ENCODE data around the gene DDR1. TPM values are rescaled to one million over a fixed set of nuclear protein-coding genes. Genes with fewer than 3 reads are reported as not detected.

DDR1 gene
- total and polyA plus RNA-seq, 2 donors from 2014 or later = 95.8 to 362 TPM

DNA sequence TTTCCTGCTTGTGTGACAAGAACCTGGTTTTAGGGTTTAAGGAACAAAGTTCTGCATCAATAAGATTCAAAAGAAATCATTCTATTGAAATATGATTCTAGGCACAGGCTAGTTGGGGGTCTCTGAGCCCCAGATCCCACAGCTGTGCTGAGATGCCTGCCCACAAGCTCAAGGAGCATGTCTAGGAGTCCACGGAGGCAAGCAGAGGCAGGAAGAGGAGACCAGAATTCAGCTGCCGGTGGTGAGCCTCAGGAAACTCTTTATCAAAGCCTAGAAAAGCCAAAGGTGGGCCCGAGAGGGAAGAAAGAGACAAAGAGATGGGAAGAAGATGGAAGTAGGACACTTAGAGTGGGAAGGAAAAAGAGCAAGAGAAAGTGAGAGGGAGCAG is 40.7 kb upstream of the DDR1 start:
- Histone ChIP-seq H3K9ac (ENCODE audit: low read length in 3 of 3) (no peak overlapping the region), H3K9me3 (ENCODE audit: control insufficient read depth in 2 of 3, insufficient read depth in 1 of 3, low read length in 3 of 3) (no peaks in the 10 kb centered on the region), H3K4me3 (ENCODE audit: low read length in 3 of 3) (no peak overlapping the region), H3K27ac (ENCODE audit: low read depth in 2 of 2, low read length in 2 of 2) (no peak overlapping the region), H3K4me1 (ENCODE audit: control insufficient read depth in 2 of 3, insufficient read depth in 2 of 3, low read depth in 1 of 3, low read length in 3 of 3) (peaks cover 0 to 26% (median 23%) of the 10 kb centered on the region in 3 donors), H3K27me3 (ENCODE audit: control insufficient read depth, insufficient read depth, low read length) (no peaks in the 10 kb centered on the region), H3K36me3 (ENCODE audit: control insufficient read depth in 2 of 3, insufficient read depth in 3 of 3, low read length in 3 of 3) (no peaks in the 10 kb centered on the region)
- intact Hi-C loops (cut with DNase I) = no loop called here
- TF ChIP-seq, protein P1, sequence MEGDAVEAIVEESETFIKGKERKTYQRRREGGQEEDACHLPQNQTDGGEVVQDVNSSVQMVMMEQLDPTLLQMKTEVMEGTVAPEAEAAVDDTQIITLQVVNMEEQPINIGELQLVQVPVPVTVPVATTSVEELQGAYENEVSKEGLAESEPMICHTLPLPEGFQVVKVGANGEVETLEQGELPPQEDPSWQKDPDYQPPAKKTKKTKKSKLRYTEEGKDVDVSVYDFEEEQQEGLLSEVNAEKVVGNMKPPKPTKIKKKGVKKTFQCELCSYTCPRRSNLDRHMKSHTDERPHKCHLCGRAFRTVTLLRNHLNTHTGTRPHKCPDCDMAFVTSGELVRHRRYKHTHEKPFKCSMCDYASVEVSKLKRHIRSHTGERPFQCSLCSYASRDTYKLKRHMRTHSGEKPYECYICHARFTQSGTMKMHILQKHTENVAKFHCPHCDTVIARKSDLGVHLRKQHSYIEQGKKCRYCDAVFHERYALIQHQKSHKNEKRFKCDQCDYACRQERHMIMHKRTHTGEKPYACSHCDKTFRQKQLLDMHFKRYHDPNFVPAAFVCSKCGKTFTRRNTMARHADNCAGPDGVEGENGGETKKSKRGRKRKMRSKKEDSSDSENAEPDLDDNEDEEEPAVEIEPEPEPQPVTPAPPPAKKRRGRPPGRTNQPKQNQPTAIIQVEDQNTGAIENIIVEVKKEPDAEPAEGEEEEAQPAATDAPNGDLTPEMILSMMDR (IDR thresholded peaks at IDR 0.05; ENCODE audit: borderline replicate concordance, extremely low read depth, insufficient read depth) = no peak
- FAIRE-seq (no peak), DNase-seq (no peak)

DNA sequence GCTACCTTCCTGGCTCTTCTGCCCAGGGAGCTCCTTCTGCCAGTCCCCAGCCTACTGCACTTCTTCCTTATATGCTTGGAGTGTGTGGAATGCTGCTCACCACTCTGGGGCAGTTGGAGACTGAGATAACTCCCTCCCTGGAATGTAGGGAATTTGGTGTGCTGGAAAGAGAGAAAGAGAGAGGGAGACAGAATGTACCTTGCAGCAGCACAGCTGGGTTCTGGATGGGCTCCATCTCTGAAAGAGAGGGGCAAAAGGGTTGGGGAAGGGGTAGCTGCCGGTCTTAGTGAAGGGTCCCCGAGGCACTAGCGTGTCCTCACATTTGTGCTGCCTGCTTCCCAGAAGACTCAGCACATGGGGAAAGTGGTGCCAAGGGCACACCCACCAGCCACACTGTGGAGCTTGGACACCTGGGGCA is 40.2 kb upstream of the DDR1 start:
- peak in 1 of 5 donors; percentile 70 for DNase-seq
- H3K9ac ChIP-seq (ENCODE audit: low read length in 3 of 3) = no peak overlapping the region
- no peaks in the 10 kb centered on the region for H3K9me3 ChIP-seq (ENCODE audit: control insufficient read depth in 2 of 3, insufficient read depth in 1 of 3, low read length in 3 of 3)
- H3K36me3 ChIP-seq (ENCODE audit: control insufficient read depth in 2 of 3, insufficient read depth in 3 of 3, low read length in 3 of 3) = no peaks in the 10 kb centered on the region
- H3K4me1 ChIP-seq (ENCODE audit: control insufficient read depth in 2 of 3, insufficient read depth in 2 of 3, low read depth in 1 of 3, low read length in 3 of 3) = peaks cover 0 to 26% (median 23%) of the 10 kb centered on the region in 3 donors
- H3K27ac ChIP-seq (ENCODE audit: low read depth in 2 of 2, low read length in 2 of 2) = no peak overlapping the region
- no peak for FAIRE-seq
- no peaks in the 10 kb centered on the region for H3K27me3 ChIP-seq (ENCODE audit: control insufficient read depth, insufficient read depth, low read length)
- intact Hi-C loops (cut with DNase I) = no loop called here
- no peak overlapping the region for H3K4me3 ChIP-seq (ENCODE audit: low read length in 3 of 3)
- TF ChIP-seq, protein P1 (IDR thresholded peaks at IDR 0.05; ENCODE audit: borderline replicate concordance, extremely low read depth, insufficient read depth) = no peak

DNA sequence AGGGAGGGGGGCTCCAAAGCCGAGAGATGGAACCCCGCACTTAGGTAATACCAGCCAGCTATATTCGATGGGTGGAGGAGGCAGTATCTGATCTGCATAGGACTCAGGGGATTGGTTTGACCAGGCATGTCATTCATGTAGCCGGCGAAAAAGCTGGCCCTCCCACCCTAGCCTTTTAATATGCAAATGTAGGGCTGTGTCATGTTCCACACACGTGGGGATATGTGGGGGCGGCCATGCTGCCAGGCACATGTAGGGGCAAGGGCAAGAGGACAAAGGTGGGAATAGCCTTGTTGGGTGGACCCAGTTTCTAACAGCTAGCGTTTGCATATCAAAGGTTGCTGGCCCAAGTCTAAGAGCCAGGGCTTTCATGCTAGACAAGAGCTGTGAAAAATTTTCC is 39.1 kb upstream of the DDR1 start:
- no peaks in the 10 kb centered on the region for H3K9me3 ChIP-seq (ENCODE audit: control insufficient read depth in 2 of 3, insufficient read depth in 1 of 3, low read length in 3 of 3)
- intact Hi-C loops (cut with DNase I) = no loop called here
- DNase-seq (peak in 1 of 5 donors; percentile 44), FAIRE-seq (no peak)
- TF ChIP-seq, protein P1 (IDR thresholded peaks at IDR 0.05; ENCODE audit: borderline replicate concordance, extremely low read depth, insufficient read depth) = no peak
- H3K4me3 ChIP-seq (ENCODE audit: low read length in 3 of 3) = no peak overlapping the region
- no peak overlapping the region for H3K9ac ChIP-seq (ENCODE audit: low read length in 3 of 3)
- H3K27ac ChIP-seq (ENCODE audit: low read depth in 2 of 2, low read length in 2 of 2) = no peak overlapping the region
- no peaks in the 10 kb centered on the region for H3K27me3 ChIP-seq (ENCODE audit: control insufficient read depth, insufficient read depth, low read length)
- no peaks in the 10 kb centered on the region for H3K36me3 ChIP-seq (ENCODE audit: control insufficient read depth in 2 of 3, insufficient read depth in 3 of 3, low read length in 3 of 3)
- peaks cover 0 to 26% (median 23%) of the 10 kb centered on the region in 3 donors for H3K4me1 ChIP-seq (ENCODE audit: control insufficient read depth in 2 of 3, insufficient read depth in 2 of 3, low read depth in 1 of 3, low read length in 3 of 3)

DNA sequence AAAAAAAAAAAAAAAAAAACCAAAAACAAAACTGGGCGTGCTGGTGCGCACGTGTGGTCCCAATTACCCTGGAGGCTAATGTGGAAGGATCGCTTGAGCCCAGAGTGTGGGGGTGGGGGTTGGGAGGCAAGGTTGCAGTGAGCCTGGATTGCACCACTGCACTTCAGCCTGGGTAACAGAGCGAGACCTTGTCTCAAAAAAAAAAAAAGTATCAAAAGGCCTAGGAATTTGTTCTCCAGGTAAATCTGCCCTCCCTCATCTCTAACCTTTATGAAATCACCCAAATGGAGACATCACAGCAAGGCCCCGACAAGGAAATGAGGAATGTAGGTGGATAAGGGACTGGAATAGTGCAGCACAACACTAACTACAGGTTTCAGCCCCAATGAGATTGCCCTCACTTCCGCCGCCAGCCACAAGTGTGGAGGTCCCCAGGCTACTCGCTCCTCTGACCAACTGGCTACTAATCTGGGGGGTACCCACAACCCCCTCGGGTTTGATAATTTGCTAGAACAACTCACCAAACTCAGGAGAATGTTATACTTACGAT is 36.8 kb upstream of the DDR1 start:
- H3K9ac ChIP-seq (ENCODE audit: low read length in 3 of 3) = no peak overlapping the region
- H3K36me3 ChIP-seq (ENCODE audit: control insufficient read depth in 2 of 3, insufficient read depth in 3 of 3, low read length in 3 of 3) = no peaks in the 10 kb centered on the region
- FAIRE-seq (no peak), DNase-seq (peak in 4 of 5 donors; percentile 73 to 79 (median 76))
- H3K27ac ChIP-seq (ENCODE audit: low read depth in 2 of 2, low read length in 2 of 2) = no peak overlapping the region
- no peaks in the 10 kb centered on the region for H3K9me3 ChIP-seq (ENCODE audit: control insufficient read depth in 2 of 3, insufficient read depth in 1 of 3, low read length in 3 of 3)
- peaks cover 0 to 21% (median 17%) of the 10 kb centered on the region in 3 donors for H3K4me1 ChIP-seq (ENCODE audit: control insufficient read depth in 2 of 3, insufficient read depth in 2 of 3, low read depth in 1 of 3, low read length in 3 of 3)
- H3K27me3 ChIP-seq (ENCODE audit: control insufficient read depth, insufficient read depth, low read length) = no peaks in the 10 kb centered on the region
- TF ChIP-seq, protein P1 (IDR thresholded peaks at IDR 0.05; ENCODE audit: borderline replicate concordance, extremely low read depth, insufficient read depth) = no peak
- intact Hi-C loops (cut with DNase I) = no loop called here
- H3K4me3 ChIP-seq (ENCODE audit: low read length in 3 of 3) = no peak overlapping the region
